HuH-7.5 (cell line): ENCODE data around the gene DIPK1C.

Experiments
- DNase-seq: peaks from one replicate; pipeline ENCODE4 v3.0.0; 2011; ENCODE audit warnings: low spot score

DIPK1C gene

DNA sequence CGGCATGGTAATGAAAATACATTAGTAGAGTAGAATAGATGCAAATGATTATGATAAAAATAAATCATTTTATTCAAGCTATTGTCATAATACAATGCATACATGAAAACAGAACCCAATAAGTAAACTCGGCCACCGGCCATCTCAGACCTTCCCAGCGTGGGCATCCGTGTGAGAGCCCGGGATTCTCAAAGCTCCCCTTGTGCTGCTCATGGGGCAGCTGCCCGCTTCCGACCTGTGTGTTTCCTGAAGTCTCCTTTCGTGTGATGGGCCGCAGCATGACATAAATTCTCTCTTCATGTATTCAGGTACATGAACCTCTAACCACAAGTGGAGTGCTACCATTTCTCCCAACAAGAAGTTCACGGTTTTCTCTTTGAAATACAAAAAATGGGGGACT is 25.6 kb upstream of the DIPK1C start:
- no peak for DNase-seq

DNA sequence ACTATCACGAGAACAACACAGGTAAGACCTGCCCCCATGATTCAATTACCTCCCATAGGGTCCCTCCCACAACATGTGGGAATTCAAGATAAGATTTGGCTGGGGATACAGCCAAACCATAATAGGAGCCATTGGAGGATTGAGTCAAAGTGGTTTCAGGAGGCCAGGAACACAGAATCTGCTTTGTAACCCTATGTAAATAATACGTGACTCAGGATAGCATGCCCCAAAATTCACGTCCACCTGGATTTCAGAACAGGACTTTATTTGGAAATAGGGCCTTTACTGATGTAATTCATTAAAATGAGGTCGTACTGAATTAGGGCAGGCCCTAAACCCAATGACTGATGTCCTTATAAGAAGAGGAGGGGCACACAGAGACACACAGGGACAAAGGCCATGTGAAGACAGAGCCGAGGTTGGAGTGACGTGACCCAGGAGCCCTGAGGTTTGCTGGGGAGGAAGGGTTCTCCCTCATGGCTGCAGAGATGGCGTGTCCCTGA is 23.1 kb upstream of the DIPK1C start:
- DNase-seq: no peak

DNA sequence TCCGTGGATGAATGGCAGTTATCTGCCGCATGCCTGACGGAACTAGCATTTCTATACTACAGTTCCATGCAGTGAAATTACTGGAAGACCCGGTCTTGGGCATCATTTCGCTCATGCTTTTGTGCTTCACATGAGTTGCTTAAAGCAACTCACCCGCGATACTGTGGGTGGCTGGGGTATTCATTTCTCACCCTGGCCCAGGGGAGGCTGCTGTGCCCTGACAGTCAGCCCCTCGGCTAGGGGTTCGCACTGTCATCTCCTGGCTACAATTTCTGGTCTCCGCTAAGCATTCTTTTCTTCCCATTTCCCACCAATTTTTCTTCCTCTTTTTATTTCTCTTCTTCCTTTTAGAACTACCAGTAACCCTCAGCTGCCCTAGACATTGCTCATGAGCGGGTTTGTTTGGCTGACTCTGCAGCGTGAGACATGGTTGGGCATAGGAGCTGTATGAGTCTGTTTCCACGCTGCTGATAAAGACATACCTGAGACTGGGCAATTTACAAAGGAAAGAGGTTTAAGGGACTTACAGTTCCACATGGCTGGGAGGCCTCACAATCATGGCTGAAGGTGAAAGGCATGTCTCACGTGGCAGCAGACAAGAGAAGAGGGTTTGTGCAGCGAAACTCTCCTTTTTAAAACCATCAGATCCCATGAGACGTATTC is 22.5 kb upstream of the DIPK1C start:
- DNase-seq: no peak

DNA sequence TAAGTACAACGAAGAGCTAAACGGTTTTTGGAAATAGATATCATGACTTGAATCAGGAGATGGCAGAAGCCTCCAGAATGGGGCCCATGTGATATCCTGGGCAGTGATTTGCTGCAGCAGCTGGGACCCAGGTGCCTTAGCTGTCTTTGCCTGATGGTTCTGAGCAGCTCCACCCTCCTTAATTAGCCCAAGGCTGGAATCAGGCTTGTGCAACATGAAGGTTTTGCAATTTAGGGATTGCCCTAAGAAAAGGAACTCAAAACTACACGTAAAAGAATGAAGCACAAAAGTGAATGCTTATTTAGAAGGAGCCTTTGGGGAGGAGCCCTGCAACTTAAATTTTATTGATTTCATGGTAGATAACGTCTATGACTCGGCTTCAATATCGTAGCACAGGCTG is 21.8 kb upstream of the DIPK1C start:
- DNase-seq: no peak

DNA sequence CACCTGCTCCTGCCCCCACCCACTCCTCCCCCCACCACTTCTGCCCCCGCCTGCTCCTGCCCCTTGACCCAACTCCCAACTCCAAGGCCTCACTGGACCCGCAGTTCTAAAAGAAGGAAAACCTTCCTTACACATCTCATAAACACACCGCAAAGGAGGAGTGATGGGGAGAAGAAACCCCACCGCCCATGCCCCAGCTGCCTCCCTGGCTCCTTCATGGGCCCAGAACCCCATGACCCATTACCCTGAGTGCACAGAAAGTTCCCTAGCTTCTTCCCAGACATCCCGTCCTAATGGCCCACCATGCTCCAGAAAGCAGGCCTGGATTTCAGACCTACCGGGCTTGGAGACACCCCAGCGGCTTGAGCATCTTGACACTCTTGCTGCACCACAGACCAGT is 21.2 kb upstream of the DIPK1C start:
- no peak for DNase-seq

DNA sequence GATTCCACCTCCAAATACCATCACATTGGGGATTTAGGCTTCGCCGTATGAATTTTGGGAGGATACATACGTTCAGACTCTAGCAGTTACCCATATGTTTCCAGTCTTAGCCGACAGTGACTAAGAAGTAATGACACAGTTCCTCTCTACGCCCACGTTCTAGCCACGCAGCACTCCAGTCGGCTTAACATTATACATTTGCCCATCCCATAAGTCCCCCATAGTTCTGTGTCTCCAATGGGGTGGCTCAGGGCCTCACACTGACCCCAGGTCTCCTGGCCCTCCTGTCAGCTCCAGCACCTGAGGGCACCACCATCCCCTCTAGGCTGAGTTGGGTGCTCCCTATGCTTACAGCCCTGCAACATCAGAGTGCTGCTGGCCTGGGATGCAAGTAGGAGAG is 20.7 kb upstream of the DIPK1C start:
- no peak for DNase-seq

DNA sequence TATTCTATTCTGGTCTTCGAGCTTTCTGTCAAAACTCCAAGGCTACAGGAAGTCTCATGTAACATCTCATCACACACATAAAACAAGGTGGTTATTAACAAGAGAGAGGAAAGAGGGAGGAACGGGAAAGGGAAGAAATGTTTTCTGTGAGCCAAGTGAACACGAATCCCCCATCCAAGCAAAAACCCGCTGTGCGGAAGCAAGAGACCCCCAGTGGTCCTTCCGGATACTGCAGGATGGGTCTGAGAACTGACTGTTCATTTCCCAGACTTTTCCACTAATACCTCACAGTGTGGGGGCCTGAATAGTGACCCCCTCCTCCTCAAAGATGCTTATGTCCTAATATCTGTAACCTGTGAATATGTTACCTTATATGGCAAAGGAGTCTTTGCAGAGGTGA is 19.0 kb upstream of the DIPK1C start:
- peak; percentile 50 for DNase-seq

DNA sequence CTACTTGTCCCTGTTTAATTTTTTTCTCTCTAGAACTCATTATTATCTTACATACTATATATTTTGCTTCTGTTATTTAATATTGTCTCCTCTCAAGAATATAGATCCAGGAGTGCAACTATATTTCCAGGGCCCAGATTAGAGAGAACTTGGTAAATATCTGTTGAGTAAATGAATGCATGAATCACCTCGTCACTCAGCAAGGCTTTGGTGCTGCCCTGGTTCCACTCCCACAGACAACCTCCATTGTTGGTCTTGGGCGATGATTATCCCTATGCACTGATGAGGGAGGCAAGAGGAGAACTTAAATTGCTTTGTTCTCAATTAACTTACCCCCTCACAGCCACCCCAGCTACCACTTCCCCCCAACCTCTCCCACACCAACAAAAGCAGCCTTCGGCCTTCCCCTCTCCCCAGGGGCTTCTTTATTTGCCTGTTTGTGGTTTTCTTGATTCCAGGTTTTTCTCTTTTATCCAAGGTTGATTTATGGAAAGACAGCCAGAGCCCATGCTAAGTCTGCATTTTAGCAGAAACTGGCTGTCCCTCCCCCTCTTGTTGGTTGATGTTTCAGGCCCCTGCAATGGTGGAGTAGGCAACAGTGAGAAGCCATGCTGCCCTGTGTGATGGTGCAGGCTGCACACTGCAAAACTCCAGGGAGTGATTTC is 17.0 kb upstream of the DIPK1C start:
- DNase-seq: no peak

DNA sequence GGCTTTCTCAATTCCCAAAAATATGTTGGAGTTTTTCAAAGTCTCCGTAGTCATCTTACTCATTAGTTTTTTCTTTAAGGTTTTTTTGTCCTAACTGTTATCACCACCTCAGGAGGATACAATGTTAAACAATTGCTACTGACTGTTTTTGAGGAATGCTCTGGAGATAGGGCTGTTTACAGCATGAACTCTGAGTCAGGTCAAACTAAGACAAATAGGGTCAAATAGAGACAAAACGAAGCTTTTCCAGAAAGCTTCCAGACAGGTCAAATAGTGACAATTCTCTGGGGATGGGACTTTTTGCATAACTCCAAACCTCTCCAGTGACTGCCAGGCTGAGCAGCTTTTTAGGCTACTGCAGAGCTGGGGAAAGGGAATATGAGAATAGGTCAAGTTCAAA is 15.2 kb upstream of the DIPK1C start:
- DNase-seq: no peak

DNA sequence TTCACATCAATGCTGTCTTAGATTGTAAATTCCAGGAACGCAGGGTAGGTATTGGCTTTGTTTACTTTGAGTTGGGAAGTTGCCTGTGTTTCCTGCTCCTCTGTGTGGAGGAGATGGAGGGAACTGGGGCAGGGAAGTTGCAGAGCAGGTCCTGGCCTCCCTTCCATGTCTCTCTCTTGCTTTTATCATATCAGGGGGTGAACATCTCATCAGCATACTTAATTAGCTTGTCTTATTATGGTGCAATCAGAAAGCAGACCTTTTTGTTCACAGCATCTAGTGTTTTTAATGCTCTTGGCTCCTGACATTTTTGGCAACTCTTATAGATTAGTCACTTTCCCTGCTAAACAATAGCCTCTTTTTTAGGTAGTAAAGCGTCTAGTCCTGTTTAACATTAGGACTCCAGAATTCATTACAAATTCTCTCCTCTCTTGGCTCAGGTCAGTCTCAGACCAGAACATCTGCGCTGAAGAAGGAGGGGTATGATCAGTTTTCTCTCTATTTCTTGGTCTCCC is 11.5 kb upstream of the DIPK1C start:
- DNase-seq: no peak

DNA sequence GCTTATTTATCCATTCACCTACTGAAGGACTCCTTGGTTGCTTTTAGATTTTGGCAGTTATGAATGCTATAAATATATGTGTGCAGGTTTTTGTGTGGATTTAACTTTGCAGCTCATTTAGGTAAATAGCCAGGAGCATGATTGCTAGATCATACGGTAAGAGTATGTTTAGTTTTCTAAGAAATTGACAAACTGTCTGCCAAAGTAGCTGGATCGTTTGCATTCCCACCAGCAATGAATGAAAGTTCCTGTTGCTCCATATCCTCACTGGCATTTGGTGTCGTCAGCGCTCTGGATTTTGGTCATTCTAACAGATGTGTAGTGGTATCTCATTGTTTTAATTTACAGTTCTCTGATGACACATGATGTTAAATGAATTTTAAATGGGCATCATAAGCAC is 8.7 kb upstream of the DIPK1C start:
- DNase-seq: no peak

DNA sequence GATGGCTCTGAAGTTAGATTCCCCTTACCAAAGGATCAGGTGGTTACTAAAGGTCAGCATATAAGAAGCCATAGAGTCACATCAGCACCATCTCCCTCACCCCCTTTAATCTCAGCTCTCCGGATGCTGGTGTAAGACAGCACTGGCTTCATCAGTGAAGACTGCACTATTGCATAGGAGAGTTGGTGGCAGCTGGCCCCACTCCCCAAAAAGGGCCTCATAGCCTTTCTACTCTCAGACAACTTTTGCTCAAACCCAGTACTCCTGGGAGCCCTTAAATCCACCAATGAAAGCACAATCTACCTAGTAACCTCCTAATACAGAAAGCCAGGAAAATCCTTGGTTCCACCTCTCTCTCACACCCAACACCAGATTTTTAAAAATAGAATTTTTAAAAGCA is 6.9 kb upstream of the DIPK1C start:
- no peak for DNase-seq

DNA sequence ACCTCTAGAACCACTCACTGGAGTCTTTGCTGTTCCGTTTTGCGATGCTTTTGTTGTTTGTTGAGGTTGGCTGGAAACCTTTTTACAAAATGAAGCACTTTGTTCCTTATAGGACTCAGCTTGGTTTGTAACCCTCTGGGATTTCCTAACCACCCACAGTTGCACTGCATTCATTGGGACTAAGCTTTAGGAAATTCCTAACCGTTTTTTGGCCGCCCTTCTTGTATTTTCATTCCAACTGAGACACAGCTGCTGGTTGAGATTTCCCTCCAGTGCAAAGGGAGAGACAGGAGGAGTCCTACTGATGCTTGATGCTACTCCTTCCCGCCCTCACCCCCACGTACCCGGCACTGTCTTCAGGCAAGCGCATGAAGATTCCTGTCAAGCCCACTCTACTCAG is 6.1 kb upstream of the DIPK1C start:
- no peak for DNase-seq

DNA sequence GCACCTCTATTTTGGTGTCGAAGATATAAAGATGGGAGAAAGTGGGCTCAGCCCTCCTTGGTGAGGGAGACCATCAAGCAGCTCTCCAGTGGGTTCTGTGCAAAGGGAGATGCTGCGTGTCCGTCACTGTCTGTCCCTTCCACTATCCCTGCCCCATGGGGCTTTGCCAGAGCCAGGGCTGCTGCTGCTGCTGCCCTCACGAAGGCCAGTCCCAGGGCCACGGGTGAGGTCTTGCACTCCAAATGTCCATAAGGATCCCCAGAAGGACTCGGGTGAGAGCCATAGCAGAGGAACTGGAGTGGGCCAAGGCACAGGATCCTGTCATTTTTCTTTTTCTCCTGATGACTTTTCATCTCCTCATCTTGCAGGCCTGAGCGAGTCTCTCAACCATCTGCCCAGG is 3.7 kb upstream of the DIPK1C start:
- DNase-seq: no peak

DNA sequence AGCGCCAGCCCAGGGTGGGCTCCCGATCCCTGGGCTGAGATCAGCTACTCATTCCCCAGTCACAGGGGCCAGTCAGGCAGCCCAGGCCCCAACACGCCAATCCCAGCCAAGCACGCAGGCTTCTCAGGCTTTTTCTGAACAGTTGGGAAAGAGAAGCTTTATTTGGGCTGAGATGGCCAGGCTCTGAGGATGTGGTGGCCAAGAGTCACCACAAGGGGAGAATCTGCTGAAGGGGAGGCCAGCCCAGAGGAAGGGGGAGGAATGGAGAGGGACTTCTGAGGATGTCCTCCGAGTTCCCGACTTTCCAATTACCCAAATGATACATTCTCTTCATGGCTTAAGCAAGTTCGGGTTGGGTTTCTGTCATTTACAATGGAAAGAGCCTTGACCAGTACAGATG is 2.8 kb upstream of the DIPK1C start:
- peak; percentile 22 for DNase-seq

DNA sequence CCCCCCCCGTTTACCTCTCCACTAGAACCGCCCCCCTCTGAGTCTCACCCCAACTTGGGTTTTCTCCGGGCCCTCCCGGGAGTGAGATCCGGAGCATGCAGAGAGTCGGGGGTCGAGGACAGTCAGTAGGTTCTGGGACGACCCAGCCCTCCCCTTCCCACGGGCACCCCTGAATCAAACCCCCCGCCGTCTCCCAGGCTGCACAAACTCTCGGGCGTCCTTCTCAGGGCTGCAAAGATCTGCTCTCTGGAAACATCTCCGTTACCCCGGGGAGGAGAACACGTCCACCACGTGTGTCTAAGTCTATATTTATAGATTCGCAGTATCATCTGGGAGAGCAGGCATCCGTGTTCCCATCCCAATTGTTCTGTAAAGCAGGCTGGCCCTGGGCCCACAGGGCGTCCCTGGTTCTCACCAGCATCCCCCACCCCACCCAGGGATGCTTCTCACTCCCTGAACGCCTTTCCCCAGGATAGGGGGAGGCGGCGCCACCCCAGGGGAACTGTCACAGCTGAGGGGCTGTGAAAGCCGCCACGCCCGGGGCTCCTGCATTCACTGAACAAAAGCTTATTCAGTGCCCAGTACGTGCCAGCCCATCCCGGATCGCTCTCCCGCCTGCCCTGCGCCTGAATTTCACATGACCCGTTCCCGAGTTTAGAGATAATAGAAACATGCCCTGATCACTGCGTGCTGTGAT is 765 bp upstream of the DIPK1C start:
- DNase-seq: no peak

DNA sequence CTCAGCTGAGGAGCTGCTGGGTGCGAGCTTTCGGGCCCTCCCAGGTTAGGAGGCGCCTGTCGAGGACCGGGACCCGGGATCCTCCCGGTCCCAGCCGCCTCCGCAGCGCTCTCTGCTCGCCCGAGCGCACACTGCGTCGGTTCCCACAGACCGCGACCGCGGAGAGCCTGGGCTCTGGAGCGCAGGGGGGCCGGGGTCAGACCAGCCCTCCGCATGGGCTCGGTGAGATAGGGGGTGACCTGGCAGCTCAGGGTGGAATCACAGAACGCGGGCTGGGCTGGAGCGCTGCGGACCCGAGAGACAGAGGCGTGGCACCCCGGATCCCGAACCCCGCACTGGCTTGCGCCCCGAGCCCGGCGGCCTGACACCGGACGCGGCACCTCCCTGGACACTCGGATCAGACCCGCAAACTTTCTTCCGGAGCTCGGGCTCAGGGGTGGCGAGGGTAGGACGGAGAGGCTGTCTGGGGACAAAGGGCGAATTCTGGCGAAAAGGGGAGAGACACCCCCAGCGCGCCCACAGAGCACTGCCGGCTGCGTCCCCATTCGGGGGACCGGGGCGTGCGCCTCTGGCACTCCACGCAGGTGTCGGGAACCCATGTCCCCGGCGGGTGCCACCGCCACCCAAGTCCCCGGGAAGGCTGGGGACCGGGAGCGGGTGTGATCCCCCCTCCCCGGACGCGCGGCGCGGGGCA is 612 bp downstream of the DIPK1C start:
- no peak for DNase-seq

DNA sequence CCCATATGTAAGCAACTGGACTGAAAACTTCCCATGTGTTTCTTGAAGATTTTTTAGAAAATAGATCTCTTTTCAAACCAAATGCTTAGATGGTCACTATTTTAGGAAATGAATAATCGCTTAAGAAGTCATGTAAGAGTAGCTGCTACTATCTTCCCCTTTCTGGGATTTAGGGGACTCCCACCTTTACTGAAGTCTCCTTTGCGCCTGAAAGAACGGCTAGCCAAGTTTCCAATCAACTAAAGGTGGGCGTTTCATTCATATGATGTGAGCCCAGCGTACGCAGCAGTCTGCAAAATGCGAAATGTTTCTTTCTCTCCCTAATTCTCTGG is 1.1 kb downstream of the DIPK1C start:
- no peak for DNase-seq

DNA sequence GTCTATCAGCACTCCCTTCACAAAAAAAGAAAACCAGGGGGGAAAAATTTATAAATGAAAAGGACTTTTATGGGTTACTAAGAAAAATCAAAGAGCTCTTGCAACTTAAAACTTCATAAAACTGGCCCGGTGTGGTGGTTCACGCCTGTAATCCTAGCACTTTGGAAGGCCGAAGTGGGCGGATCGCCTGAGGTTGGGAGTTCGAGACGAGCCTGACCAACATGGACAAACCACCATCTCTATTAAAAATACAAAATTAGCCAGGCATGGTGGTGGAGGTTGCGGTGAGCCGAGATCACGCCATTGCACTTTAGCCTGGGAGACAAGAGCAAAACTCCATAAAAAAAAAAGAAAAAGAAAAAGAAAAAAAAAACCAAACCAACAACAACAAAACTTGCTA is 1.7 kb downstream of the DIPK1C start:
- DNase-seq: no peak

DNA sequence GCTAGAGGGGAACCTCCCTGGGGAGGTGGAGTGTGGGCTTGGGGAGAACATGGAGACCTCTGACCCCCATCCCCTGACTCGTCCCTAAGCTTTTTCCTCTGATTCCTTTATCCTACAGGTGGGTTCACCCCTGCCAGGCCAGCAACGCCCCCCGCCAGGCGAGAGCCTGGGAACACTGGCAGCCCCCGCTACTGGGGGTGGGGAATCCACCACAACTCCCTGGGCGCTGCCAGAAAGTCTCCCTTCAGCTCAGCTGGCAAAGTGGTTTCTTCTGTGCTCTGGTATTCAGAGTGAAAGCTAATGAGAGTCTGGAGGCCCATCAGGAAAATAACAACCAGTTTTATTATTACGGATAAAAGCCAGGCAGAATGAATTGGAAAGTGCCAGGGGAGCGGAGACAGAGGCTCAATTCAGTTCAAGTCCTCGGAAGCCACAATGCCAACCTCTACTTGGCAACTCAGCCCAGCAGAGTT is 2.8 kb downstream of the DIPK1C start:
- DNase-seq: no peak

DNA sequence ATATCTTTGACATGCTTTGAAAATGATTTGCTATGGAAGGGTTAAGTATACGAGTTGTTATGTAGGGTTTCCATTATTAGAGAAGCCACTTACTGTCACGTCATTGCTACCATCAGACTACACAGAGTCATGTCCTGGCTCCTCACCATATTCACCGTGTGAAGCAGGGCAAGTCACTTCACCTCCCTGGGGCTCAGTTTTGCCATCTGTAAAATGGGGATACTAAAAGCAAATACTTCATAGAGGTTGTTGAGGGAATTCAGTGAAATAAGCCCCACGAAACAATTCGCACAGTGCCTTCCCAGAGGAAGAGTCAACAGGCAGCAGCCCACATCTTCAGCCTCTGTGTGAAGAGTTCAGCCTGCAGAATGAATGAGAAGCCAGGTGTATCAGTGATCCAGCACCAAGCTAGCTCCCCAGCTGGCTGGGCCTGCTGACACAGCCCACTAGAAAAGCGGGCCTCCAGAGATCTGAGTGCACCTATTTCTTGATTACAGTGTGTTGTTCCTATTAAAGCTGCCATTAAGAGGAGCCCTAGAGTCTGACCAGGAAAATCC is 3.4 kb downstream of the DIPK1C start:
- no peak for DNase-seq

DNA sequence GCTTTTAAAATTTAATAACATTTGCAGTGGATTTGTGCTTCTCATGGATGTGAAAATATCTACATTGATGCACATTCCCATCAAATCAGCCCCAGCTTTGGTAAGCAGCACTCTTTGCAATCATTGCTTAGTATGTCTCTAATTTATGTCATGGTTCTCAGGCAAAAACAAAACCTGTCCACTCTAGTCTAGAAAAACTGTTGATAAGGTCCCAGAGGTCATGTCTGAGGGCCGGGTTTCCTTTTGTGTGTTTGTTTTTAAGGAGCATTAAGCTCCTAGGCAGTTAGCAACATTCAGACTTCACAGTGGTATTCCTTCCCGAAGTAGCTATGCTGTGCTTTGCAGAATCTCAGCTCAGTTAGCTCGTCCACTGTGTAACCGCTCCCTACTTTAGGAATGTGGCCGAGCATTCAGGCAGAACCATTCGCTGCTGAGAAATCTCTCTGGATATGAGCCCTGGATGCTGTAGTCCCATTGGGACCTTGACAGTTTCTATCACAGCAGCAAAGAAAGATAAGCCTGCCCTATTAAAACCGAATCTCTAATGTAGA is 4.0 kb downstream of the DIPK1C start:
- DNase-seq: no peak
